NT2/D1 (cell line): Measurements from ENCODE around the gene GPRC5C.

Source experiments
- SUZ12 ChIP-seq: IDR thresholded peaks from 2 replicates; pipeline ENCODE4 v1.6.1; 2011; ENCODE audit not compliant: insufficient read length, insufficient read depth; ENCODE audit errors: extremely low read depth
- YY1 ChIP-seq: IDR thresholded peaks from 2 replicates; pipeline ENCODE4 v1.6.1; 2011; ENCODE audit not compliant: insufficient read length, insufficient read depth
- ZNF274 ChIP-seq: IDR thresholded peaks from 2 replicates; pipeline ENCODE4 v1.6.1; 2011; ENCODE audit warnings: mild to moderate bottlenecking, low read depth, low read length

DNA sequence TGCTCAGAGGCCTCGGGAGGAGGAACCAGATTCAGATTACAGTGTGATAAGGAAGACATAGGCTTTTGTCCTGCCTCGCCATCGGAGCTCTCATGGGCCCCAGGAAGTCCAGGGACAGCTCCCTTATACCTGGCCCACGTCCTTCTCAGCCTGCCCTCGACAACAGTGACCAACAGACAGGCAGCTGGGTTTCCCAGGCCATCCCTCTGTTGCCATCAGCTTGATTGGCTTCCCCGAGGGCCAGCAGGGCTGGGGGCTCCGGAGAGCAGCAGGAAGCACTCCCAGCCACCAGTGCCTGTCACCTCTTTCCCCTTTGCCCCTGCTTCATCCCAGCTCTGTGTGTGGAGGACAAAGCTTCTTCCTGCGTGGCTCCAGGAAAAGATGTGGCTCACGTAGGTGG is 52.2 kb downstream of the GPRC5C start:
- no peak for TF ChIP-seq YY1
- TF ChIP-seq ZNF274 = no peak
- no peak for TF ChIP-seq SUZ12
